ENCODE data around the gene COL23A1. TPM values are rescaled to one million over a fixed set of nuclear protein-coding genes. Genes with fewer than 3 reads are reported as not detected.

The COL23A1 gene
- total RNA-seq, 2 donors from 2014 or later = 1.5 to 2.5 TPM

DNA sequence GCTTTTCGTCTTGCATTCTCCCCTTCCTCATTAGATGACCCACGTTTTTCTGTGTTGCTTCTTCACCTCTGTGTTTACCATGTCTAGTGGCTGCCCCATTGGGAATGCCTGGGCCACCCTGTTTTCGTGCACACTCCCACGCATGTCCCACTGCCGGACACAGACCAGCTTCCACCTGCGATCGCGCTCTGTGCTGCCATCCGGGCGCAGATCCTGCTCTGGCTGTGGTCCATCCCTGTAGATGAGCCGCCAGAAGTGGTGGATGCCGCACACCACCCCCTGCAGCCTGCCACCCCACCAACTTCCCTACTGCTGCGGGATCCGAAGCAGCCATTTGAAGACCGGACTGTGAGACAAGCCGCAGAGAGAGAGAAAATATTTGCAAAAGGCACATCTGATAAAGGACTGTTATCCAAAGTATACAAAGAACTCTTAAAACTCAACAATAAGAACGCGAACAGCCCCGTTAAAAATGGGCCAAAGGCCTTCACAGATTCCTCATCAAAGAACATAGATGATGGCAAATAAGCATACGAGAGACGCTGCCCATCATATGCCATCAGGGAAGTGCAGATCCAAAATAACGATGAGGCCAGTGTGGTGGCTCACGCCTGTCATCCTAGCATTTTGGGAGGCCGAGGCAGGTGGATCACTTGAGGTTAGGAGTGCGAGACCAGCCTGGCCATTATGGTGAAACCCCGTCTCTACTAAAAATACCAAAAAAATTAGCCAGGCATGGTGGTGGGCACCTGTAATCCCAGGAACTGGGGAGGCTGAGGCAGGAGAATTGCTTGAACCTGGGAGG is 163.7 kb downstream of the COL23A1 start:
- no peak for ATAC-seq (ENCODE audit: insufficient number of reproducible peaks, low FRiP score, low read depth)
- no peaks in the 10 kb centered on the region for H3K27me3 ChIP-seq (replicated peaks; ENCODE audit: insufficient read depth)
- H3K4me1 ChIP-seq (ENCODE audit: control insufficient read depth in 1 of 2, low read depth in 2 of 2) = no peaks in the 10 kb centered on the region
- no peak overlapping the region for H3K4me3 ChIP-seq
- DNase-seq (ENCODE audit: low spot score) = no peak
- no peak overlapping the region for H3K27ac ChIP-seq
- no peaks in the 10 kb centered on the region for H3K9me3 ChIP-seq
- H3K36me3 ChIP-seq = no peaks in the 10 kb centered on the region
- TF ChIP-seq, protein P1, sequence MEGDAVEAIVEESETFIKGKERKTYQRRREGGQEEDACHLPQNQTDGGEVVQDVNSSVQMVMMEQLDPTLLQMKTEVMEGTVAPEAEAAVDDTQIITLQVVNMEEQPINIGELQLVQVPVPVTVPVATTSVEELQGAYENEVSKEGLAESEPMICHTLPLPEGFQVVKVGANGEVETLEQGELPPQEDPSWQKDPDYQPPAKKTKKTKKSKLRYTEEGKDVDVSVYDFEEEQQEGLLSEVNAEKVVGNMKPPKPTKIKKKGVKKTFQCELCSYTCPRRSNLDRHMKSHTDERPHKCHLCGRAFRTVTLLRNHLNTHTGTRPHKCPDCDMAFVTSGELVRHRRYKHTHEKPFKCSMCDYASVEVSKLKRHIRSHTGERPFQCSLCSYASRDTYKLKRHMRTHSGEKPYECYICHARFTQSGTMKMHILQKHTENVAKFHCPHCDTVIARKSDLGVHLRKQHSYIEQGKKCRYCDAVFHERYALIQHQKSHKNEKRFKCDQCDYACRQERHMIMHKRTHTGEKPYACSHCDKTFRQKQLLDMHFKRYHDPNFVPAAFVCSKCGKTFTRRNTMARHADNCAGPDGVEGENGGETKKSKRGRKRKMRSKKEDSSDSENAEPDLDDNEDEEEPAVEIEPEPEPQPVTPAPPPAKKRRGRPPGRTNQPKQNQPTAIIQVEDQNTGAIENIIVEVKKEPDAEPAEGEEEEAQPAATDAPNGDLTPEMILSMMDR (IDR thresholded peaks at IDR 0.05) = no peak

DNA sequence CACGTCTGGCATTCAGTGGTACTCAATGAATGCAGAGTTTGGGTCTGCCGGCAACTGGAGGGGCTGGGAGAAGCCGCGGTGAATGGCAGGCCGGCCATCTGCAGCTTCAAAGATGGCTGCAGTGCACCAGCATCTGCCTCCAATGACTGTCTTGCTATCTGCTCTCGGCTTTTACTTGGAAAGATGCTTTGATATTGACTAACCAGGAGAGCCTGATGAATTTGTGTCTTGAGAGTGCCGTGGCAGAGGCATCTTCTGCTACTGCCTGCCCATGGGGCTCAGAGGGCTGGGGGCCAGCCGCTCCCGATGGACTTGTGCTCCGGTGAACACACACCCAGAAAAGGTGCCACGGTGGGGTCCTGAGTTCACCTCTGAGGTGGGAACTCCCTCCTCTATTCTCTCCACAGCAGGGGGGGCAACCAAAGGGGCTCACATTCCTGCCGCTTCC is 164.5 kb downstream of the COL23A1 start:
- no peaks in the 10 kb centered on the region for H3K9me3 ChIP-seq
- no peaks in the 10 kb centered on the region for H3K36me3 ChIP-seq
- DNase-seq (ENCODE audit: low spot score) (no peak), ATAC-seq (ENCODE audit: insufficient number of reproducible peaks, low FRiP score, low read depth) (no peak)
- no peak overlapping the region for H3K27ac ChIP-seq
- H3K4me3 ChIP-seq = no peak overlapping the region
- no peaks in the 10 kb centered on the region for H3K27me3 ChIP-seq (replicated peaks; ENCODE audit: insufficient read depth)
- TF ChIP-seq, protein P1 (IDR thresholded peaks at IDR 0.05) = no peak
- no peaks in the 10 kb centered on the region for H3K4me1 ChIP-seq (ENCODE audit: control insufficient read depth in 1 of 2, low read depth in 2 of 2)

DNA sequence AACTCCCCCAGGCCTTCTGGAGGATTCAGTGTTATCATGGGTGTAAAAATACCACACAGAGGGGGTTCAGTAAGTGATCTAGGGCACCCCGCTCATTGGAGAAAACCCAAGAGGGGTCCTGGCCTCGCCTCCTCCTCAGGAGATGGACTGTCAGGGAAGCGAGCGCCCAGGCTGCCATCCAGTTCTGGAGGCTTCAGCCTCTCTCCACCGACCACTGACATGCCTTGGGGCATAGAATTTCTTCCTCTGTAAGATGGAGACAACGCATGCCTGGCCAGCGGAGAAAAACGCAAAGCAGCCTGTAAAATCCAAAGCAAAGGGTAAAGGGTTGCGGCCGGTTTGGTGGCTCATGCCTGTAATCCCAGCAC is 165.4 kb downstream of the COL23A1 start:
- ATAC-seq (ENCODE audit: insufficient number of reproducible peaks, low FRiP score, low read depth) = no peak
- no peak for DNase-seq (ENCODE audit: low spot score)

DNA sequence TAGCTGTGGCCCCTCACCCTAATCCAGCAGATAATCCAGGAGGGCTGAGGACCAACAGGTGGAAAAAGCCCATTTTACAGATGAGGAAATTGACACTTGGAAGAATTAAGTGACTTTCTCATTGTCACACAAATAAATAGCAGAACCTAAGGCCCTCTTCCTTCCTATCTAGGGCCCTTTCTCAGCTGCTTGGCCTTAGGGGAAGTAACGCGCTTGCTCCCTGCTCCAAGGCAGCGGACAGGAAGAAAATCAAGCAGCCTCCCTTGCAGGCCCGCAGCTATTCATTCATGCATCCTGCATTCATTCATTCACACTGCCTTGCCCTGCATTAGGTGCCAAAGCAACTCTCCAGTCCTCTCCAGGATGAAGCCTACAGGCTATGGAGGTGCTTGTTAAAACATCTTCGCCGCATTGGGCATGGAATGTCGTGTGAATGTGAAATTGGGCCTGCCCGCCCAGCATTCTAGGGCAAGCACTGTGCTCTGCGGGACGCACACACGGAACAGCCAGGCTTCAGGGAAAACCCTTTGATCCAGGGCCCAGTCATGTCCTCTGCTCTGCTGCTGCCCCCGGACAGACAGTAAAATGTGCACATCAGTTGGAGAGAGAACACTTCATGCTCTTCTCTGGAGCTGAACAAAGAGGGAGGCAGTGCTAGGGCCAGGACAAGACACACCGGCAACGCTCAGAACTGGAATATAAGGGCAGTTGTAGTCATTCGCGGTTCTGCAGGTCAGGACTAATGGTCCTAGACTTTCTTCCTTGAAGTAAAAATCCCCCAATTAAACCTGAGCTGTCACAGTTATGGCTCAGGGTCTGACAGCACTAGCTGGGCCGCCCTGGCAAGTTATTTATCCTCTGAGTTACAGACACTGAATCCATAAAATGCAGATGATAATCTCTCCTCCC is 166.0 kb downstream of the COL23A1 start:
- Histone ChIP-seq H3K36me3 (no peaks in the 10 kb centered on the region), H3K4me1 (ENCODE audit: control insufficient read depth in 1 of 2, low read depth in 2 of 2) (no peaks in the 10 kb centered on the region), H3K27ac (no peak overlapping the region), H3K4me3 (no peak overlapping the region), H3K27me3 (replicated peaks; ENCODE audit: insufficient read depth) (no peaks in the 10 kb centered on the region), H3K9me3 (no peaks in the 10 kb centered on the region)
- TF ChIP-seq, protein P1 (IDR thresholded peaks at IDR 0.05) = no peak
- ATAC-seq (ENCODE audit: insufficient number of reproducible peaks, low FRiP score, low read depth) = no peak
- no peak for DNase-seq (ENCODE audit: low spot score)

More for the DNA sequence above, 165.4 kb downstream of the COL23A1 start:
- Histone ChIP-seq H3K27me3 (replicated peaks; ENCODE audit: insufficient read depth) (no peaks in the 10 kb centered on the region), H3K4me1 (ENCODE audit: control insufficient read depth in 1 of 2, low read depth in 2 of 2) (no peaks in the 10 kb centered on the region), H3K4me3 (no peak overlapping the region), H3K27ac (no peak overlapping the region), H3K36me3 (no peaks in the 10 kb centered on the region), H3K9me3 (no peaks in the 10 kb centered on the region)
- TF ChIP-seq, protein P1 (IDR thresholded peaks at IDR 0.05) = no peak

DNA sequence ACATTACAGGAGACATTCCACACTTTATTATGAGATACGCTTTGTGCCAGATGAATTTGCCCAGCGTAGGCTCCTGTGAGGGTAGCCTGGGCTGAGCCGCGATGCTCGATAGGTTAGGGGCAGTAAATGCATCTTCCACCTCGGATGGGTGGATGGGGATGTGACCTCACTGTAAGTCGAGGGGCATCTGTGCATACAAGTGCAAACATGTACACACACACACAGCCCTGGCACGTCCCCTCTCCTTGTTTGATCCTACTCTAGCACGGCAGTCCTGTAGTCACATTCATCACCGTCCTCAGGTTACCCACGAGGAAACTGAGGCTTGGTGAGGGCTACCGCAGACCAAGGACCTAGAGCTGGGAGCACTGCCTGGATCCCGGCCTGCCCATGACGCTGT is 166.8 kb downstream of the COL23A1 start:
- Histone ChIP-seq H3K27ac (no peak overlapping the region), H3K27me3 (replicated peaks; ENCODE audit: insufficient read depth) (no peaks in the 10 kb centered on the region), H3K36me3 (no peaks in the 10 kb centered on the region), H3K9me3 (no peaks in the 10 kb centered on the region), H3K4me3 (no peak overlapping the region), H3K4me1 (ENCODE audit: control insufficient read depth in 1 of 2, low read depth in 2 of 2) (no peaks in the 10 kb centered on the region)
- TF ChIP-seq, protein P1 (IDR thresholded peaks at IDR 0.05) = no peak
- ATAC-seq (ENCODE audit: insufficient number of reproducible peaks, low FRiP score, low read depth) (no peak), DNase-seq (ENCODE audit: low spot score) (no peak)

All from thoracic aorta (tissue), 2 donors.